Peyer's patch (tissue), 4 donors: ENCODE data around the gene WAS. TPM values are rescaled to one million over a fixed set of nuclear protein-coding genes. Genes with fewer than 3 reads are reported as not detected.
A peak's percentile ranks its signal among the peaks of the same experiment; 100 is the strongest.
"Not testable (repeated sequence)": the region's sequence is repeated elsewhere in the genome, so short reads cannot be mapped to it uniquely, and the experiment has no call there.

Experiments used
- DNase-seq, 3 donors: peaks; one replicate each; pipeline ENCODE4 v3.0.0-alpha.2; 2017 to 2019
- H3K27ac ChIP-seq, 4 donors: fragments of 200-600 bp; sonication (generic); one replicate each; pipeline ENCODE4 v1.5.1; 2016 to 2019
- H3K27me3 ChIP-seq, 2 donors: fragments of 200-600 bp; sonication (generic); one replicate each; pipeline ENCODE4 v1.5.1; 2019
- H3K36me3 ChIP-seq, 3 donors: fragments of 200-600 bp; sonication (generic); one replicate each; pipeline ENCODE4 v1.5.1; 2016 to 2019
- H3K4me1 ChIP-seq, 4 donors: fragments of 200-600 bp; sonication (generic); one replicate each; pipeline ENCODE4 v1.5.1; 2016 to 2019
- H3K4me3 ChIP-seq, 4 donors: fragments of 200-600 bp; sonication (generic); 1 replicate in 3 of 4; 2 replicates in 1 of 4; pipeline ENCODE4 v1.5.1; 2016 to 2019; ENCODE audit warnings: mild to moderate bottlenecking in 1 of 4
- H3K9me3 ChIP-seq, 4 donors: fragments of 200-600 bp; sonication (generic); one replicate each; pipeline ENCODE4 v1.5.1; 2016 to 2019; ENCODE audit warnings: mild to moderate bottlenecking in 1 of 4
- POLR2A ChIP-seq, 2 donors: fragments of 450-650 bp; IDR thresholded peaks; one replicate each; pipeline ENCODE4 v1.5.1; 2017; ENCODE audit warnings: antibody characterized with exemption in 2 of 2, mild to moderate bottlenecking in 2 of 2, moderate library complexity in 2 of 2
- total RNA-seq, 4 donors: library from RNA; depleted of rRNA; stranded (reverse); fragments of >200 nt; gene quantifications; one replicate each; pipeline ENCODE4 v1.1.0, GENCODE V29; 2016
- TF ChIP-seq, protein P1 (sequence below), 6 experiments: fragments of 450-650 bp in 4 of 6; fragments of 200-600 bp in 2 of 6; sonication (generic) in 1 of 6; IDR thresholded peaks; one replicate each; pipeline ENCODE4 v1.5.1; 2017 to 2019; ENCODE audit warnings: antibody characterized with exemption in 6 of 6, mild to moderate bottlenecking in 3 of 6, moderate library complexity in 1 of 6

The WAS gene
- total RNA-seq, 4 donors from 2014 or later = 3.5 to 45.4 (median 7.6) TPM

DNA sequence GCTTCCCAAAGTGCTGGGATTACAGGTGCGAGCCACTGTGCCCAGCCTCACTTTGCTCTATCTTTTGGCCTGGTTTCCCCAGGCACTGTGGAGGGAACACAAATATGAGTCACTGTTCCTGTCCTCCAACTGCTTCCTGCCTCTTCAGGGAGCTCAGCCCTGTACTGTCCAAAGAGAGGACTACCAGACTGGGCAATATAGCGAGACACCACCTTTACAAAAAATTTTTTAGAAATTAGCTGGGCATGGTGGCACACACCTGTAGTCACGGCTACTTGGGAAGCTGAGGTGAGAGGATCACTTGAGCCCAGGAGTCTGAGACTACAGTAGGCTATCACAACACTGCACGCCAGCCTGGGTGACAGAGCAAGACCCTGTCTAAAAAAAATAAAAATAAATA is 16.9 kb upstream of the WAS start:
- no peaks in the 10 kb centered on the region for H3K27me3 ChIP-seq
- H3K9me3 ChIP-seq = no peaks in the 10 kb centered on the region
- no peak overlapping the region for H3K4me3 ChIP-seq
- H3K27ac ChIP-seq = no peak overlapping the region
- no peak for DNase-seq
- no peaks in the 10 kb centered on the region for H3K4me1 ChIP-seq
- TF ChIP-seq, protein P1, sequence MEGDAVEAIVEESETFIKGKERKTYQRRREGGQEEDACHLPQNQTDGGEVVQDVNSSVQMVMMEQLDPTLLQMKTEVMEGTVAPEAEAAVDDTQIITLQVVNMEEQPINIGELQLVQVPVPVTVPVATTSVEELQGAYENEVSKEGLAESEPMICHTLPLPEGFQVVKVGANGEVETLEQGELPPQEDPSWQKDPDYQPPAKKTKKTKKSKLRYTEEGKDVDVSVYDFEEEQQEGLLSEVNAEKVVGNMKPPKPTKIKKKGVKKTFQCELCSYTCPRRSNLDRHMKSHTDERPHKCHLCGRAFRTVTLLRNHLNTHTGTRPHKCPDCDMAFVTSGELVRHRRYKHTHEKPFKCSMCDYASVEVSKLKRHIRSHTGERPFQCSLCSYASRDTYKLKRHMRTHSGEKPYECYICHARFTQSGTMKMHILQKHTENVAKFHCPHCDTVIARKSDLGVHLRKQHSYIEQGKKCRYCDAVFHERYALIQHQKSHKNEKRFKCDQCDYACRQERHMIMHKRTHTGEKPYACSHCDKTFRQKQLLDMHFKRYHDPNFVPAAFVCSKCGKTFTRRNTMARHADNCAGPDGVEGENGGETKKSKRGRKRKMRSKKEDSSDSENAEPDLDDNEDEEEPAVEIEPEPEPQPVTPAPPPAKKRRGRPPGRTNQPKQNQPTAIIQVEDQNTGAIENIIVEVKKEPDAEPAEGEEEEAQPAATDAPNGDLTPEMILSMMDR (IDR thresholded peaks at IDR 0.05) = no peak
- TF ChIP-seq POLR2A (IDR thresholded peaks at IDR 0.05) = no peak
- H3K36me3 ChIP-seq = no peaks in the 10 kb centered on the region

DNA sequence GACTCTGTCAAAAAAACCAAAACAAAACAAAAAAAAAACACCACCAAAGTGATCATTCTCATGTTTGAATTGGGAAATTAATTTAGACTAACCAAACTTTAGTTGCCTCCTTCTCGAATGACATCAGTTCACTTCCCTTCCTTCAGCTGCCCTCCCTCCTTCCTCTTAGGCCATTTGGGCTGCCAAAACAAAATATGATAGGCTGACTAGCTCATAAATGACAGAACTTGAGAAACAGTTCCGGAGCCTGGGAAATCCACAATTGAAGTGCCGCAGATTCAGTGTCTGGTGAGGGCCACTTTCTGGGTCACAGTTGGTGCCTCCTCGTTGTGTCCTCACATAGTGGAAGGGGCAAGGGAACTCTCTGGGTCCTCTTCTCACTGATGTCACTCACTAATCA is 16.1 kb upstream of the WAS start:
- no peak overlapping the region for H3K4me3 ChIP-seq
- no peak for TF ChIP-seq POLR2A (IDR thresholded peaks at IDR 0.05)
- TF ChIP-seq, protein P1 (IDR thresholded peaks at IDR 0.05) = no peak

DNA sequence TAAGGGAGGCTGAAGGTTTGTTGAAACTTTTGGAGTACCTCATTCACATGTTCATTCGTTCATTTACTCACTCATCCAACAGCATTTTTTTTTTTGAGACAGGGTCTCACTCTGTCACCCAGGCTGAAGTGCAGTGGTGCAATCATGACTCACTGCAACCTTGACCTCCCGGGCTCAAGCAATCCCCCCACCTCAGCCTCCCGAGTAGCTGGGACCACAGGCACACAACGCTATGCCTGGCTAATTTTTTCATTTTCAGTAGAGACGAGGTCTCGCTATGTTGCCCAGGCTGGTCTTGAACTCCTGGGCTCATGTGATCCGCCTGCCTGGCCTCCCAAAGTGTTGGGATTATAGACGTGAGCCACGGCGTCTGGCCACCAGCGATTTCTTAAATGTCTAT is 15.4 kb upstream of the WAS start:
- not testable (repeated sequence) for H3K9me3 ChIP-seq, H3K4me3 ChIP-seq, H3K27ac ChIP-seq, H3K27me3 ChIP-seq, DNase-seq, H3K4me1 ChIP-seq, H3K36me3 ChIP-seq

More for the DNA sequence above, 16.1 kb upstream of the WAS start:
- no peak for DNase-seq
- no peaks in the 10 kb centered on the region for H3K9me3 ChIP-seq
- H3K27ac ChIP-seq = no peak overlapping the region
- no peaks in the 10 kb centered on the region for H3K4me1 ChIP-seq
- no peaks in the 10 kb centered on the region for H3K27me3 ChIP-seq
- no peaks in the 10 kb centered on the region for H3K36me3 ChIP-seq

DNA sequence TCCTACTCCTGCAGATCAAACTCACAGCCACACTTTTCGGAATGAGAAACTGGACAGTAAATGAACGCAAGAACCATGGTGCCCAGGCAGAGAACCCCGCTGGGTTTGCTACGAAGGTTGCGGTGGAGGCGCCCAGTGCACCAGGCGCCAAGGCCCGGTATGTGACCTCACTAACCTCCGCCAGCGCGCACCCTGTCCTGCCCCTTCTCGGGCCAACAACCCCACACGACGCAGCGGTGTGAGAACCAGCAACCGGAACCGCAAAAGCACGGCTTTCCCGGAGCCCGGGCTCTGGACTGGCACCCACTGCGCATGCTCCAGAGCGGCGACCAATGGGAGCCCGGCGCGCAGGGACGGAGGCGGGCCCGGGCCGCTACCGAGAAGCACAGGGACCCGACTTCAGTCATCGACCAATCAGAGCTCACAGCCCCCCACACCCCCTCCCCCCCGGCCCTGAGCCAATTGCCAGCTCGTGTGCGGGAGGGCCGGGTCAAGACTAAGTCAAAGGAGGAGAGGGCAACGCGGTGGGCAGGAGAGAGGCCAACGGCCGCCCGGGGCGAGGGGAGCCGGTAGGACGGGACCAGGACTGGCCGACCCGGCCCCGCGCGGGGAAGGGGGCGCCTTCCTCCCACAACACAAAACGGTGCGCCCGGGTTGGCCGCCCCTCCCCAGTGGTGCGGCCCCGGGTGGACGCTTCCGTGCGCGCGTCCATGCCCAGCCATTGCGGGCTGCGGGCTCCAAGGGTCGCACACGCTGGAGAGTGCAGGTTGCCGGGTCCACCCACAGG is 7.3 kb upstream of the WAS start:
- H3K27me3 ChIP-seq = no peaks in the 10 kb centered on the region
- no peaks in the 10 kb centered on the region for H3K4me1 ChIP-seq
- TF ChIP-seq, protein P1 (IDR thresholded peaks at IDR 0.05) = no peak
- peak; percentile 72 to 82 for TF ChIP-seq POLR2A (IDR thresholded peaks at IDR 0.05)
- DNase-seq = peak; percentile 86 to 95 (median 93)
- no peaks in the 10 kb centered on the region for H3K36me3 ChIP-seq
- no peaks in the 10 kb centered on the region for H3K9me3 ChIP-seq
- H3K4me3 ChIP-seq = peak overlapping the region; percentile 68 to 90 (median 72)
- peak overlapping the region; percentile 84 to 96 (median 92) for H3K27ac ChIP-seq

DNA sequence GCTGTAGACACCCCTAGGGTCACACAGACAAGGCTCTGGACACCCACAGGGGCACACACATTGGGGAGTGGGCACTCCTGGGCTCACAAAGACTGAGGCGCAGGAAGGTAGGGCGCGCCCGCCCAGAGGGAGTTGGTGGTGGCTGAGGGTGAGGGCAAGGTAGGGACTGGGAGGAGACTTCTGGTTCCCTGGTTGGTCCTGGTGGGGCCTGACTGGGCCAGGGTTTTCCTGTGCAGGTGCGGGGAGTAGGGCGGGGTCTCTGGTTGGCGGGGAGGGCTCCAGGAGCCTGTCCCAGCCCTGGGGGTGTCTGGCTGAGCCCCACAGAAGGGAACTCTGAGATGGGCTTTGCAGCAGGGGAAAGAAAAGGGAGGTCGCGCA is 6.7 kb upstream of the WAS start:
- no peak for DNase-seq
- no peaks in the 10 kb centered on the region for H3K9me3 ChIP-seq
- peak overlapping the region; percentile 68 to 90 (median 72) for H3K4me3 ChIP-seq
- no peaks in the 10 kb centered on the region for H3K4me1 ChIP-seq
- TF ChIP-seq POLR2A (IDR thresholded peaks at IDR 0.05) = no peak
- TF ChIP-seq, protein P1 (IDR thresholded peaks at IDR 0.05) = no peak
- no peaks in the 10 kb centered on the region for H3K36me3 ChIP-seq
- peak overlapping the region; percentile 84 to 96 (median 92) for H3K27ac ChIP-seq
- H3K27me3 ChIP-seq = no peaks in the 10 kb centered on the region

DNA sequence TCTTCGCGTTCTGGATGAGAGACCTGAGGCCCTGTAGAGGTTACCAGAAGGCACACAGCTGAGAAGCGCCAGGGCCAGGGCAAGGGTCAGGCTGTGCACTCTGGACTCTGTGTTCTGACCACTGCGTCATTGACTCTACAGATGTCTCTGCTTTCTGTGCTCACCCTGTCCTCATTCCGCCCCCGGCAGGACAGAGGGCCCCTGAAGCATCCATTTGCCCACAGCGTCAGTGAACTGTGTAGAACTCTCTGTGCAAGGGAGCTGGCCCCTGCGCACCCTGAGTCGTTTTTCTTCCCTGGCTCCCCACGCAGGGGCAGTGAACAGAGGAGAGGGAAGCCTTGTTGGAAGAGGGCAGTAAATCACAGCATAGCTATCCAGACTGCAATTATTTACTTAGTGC is 6.1 kb upstream of the WAS start:
- H3K27ac ChIP-seq = peak overlapping the region in 2 of 4 donors; percentile 91 to 96
- H3K4me1 ChIP-seq = no peaks in the 10 kb centered on the region
- peak overlapping the region in 2 of 4 donors; percentile 68 to 90 for H3K4me3 ChIP-seq
- no peaks in the 10 kb centered on the region for H3K9me3 ChIP-seq
- no peaks in the 10 kb centered on the region for H3K27me3 ChIP-seq
- peak; percentile 15 to 34 for TF ChIP-seq POLR2A (IDR thresholded peaks at IDR 0.05)
- TF ChIP-seq, protein P1 (IDR thresholded peaks at IDR 0.05) = no peak
- H3K36me3 ChIP-seq = no peaks in the 10 kb centered on the region
- peak in 2 of 3 donors; percentile 69 to 75 for DNase-seq

DNA sequence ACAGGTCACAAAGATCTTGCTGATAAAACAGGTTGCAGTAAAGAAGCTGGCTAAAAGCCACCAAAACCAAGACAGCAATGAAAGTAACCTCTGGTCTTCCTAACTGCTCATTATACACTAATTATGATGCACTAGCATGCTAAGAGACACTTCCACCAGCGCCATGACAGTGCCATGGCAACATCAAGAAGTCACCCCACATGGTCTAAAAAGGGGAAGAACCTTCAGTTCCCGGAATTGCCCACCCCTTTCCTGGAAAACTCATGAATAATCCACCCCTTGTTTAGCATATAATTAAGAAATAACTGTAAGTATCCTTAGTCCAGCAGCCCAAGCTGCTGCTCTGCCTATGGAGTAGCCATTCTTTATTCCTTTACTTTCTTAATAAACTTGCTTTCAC is 3.1 kb upstream of the WAS start:
- not testable (repeated sequence) for H3K9me3 ChIP-seq, H3K4me1 ChIP-seq, H3K27ac ChIP-seq, H3K27me3 ChIP-seq, DNase-seq, H3K36me3 ChIP-seq, H3K4me3 ChIP-seq

DNA sequence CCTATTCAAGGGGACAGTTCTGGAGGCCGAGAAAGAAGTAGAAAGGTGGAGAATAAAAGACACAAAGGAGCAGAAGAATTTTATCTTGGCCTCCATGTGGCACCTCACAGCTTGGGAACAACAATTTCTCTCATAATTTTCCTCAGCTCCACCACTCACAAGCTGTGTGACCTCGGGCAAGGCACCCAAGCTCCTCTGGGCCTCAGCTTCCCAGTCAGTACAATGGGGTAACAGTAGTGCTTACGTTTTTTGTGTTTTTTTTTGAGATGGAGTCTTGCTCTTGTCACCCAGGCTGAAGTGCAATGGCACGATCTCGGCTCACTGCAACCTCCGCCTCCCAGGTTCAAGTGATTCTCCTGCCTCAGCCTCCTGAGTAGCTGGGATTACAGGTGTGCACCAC is 2.7 kb upstream of the WAS start:
- H3K9me3 ChIP-seq, H3K27ac ChIP-seq, H3K27me3 ChIP-seq, DNase-seq, H3K36me3 ChIP-seq, H3K4me3 ChIP-seq, H3K4me1 ChIP-seq: not testable (repeated sequence)
